HL-60/S4 (cell line): Measurements from ENCODE around the gene TTBK1.

Experiments
- in situ Hi-C: fragments of 300-500 bp; cut with MboI; formaldehyde crosslinking; loops from 2 replicates; pipeline ENCODE4 v1.14.3; 2022; ENCODE audit warnings: low sequenced_read_pairs

Gene TTBK1

GRCh38 chr6:43222418-43223059, 20.7 kb upstream of the TTBK1 start:
- in situ Hi-C loops: no loop called here

DNA sequence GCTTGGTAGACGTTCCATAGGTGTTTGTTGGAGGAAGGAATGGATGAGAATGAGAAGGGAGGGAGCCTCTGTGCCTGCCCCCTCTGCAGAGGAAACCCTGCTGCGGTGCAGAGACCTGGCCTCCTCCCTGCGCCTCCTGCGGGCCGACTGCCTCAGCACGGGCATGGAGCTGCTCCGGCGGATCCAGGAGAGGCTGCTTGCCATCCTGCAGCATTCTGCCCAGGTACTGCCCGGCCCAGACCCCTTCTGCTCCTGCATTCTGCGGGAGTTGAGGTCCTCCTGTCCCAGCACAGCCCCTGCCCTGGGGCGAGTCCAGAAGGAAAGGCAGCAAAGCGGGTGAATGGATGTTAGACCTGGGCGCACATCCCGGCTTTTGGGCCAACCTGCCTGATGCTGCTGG, 20.1 kb upstream of the TTBK1 start:
- in situ Hi-C loops: no loop called here

DNA sequence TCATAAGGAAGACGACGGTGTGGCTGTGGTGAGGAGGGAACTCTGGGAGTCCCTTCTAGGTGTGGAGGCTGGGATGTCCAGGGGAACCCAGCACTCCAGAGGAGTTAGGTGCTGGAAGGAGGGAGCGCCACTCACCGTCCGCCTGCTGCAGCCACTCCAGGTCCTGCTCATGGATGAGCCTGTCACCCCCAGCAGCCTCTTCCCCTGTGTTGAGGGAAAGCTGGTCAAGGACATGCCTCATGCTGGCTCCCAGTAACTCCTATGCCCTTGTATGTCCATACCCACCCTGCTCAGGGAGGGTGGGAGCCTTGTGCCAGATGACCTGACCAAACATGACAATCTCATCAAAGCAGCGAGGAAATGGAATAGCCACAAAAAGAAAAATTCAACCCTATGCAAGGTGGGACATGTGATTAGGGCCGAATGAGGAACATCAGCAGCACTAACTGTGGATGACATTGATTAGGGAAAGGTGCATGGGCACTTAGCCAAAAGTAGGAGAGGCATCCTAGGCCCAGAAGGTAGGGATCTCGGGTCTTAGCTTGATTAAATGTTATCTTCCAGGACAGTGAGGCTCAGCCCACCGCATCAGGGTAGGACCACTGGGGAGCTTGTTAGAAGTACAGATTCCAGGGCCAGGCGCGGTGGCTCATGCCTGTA, 17.0 kb upstream of the TTBK1 start:
- in situ Hi-C loops: no loop called here

DNA sequence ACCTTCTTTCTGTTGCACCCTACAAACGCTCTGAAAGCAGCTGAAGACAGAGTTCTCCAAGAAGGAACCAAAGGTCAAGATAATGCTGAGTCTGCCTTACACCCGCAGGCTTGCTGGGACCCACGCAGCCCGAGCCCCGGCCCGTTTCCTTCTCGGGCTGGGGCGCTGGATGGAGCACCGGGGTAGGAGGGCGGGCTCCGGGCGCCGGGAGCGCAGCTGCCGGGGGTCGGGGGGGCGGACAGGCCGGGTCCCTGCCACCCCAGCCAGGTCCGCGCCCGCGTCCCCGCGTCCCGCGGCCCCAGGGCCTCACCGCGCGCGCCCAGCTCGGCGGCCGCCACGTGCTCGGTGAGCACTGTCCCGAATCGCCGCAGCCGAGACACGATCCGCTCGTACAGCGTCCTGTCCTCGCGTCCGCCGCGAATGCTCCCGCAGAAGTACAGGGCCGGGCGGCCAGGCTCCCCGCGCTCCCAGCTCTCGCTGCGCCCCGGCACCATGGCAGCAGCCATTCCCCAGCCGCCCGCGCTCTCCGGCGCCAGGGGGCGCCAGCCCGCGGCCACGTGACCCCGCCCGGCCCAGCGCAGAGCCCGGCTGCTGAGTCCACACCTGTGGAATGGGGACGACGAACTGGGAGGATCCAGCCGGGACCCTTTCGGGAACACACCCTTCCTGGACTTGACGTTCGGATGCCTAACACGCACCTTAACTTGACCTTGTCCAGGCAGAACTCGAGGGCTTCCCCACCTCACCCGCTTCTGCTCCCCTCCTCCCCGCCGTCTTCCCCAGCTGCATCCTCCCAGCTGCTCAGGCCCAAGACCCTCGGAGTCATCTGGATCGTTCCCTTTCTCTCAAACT, 14.1 kb upstream of the TTBK1 start, which contains the start of gene DNPH1:
DNPH1 (minus strand) TSS at position 531 of the 852 bp plus-strand sequence; CDS start at position 506, 25 bp downstream.
- in situ Hi-C loops: no loop called here

GRCh38 chr6:43229803-43230620, 13.3 kb upstream of the TTBK1 start:
- in situ Hi-C loops: no loop called here

DNA sequence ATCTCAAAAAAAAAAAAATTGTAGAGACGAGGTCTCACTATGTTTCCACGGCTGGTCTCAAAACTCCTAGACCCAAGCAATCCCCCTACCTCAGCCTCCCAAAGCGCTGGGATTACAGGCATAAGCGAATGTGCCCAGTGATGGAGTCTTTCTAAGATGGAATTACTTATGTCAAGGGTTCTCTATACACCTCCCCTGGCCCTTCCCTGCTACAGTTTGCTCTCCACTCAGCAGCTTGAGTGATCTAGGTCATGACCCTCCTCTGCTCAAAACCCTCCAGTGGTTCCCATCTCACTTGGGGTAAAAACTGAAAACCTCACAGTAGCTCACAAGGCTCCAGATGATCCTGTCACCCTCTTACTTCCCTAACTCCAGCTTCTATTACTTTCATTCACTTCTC, 12.2 kb upstream of the TTBK1 start:
- in situ Hi-C loops: no loop called here

- in situ Hi-C loops: no loop called here
Observed at GRCh38 chr6:43231735-43232450, 11.4 kb upstream of the TTBK1 start.

DNA sequence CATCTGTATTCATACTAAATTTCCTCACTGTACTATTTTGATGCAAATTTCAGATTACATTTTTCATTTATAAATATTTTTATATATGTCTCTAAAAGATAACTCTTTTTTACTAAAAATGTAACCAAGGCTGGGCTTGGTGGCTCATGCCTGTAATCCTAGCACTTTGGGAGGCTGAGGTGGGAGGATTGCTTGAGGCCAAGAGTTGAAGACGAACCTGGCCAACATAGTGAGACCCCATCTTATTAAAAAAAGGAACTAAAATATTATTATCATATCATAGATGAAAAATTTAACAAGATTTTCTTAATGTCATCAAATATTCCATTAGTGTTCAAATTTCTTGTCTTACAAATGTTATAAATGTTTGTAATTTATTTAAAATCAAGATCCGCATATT, 7.4 kb upstream of the TTBK1 start:
- in situ Hi-C loops: no loop called here

GRCh38 chr6:43239054-43239453, 4.2 kb upstream of the TTBK1 start:
- in situ Hi-C loops: no loop called here

DNA sequence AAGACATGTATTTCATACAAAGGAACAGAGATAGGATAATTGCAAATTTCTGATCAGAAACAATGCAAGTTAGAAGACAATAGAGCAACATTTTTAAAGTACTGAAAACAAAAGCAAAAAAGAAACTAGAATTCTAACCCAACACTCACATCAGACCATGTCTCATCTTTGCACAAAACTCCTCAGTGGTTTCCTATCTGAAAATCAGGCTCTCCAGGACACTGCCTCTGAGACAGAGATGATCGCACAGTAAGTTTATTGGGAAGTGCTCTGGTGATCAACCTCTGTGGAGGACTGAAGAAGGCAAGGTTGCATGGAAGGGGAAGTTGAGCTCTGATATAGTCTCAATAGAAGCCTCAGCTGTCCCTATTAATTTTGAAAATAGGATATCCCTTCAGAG, 2.3 kb upstream of the TTBK1 start:
- in situ Hi-C loops: no loop called here

DNA sequence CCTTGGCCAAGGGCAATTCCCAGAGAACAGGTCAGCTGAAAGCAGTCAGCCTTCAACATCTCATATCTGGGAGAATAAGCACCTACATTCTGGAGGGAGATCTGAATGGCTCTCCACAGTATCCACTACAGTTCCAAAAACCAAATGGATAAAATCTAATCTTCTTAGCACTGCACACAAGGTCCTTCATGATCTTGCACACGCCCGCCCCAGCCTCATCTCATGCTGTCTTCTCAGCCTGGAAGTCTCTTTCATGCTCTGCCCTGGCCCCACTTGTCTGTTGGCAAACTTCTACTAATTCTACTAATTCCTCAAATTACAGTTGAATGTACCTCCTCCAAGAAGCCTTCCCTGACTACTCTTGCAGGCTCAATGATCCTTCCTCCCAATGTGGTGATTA, 1.8 kb upstream of the TTBK1 start:
- in situ Hi-C loops: no loop called here

DNA sequence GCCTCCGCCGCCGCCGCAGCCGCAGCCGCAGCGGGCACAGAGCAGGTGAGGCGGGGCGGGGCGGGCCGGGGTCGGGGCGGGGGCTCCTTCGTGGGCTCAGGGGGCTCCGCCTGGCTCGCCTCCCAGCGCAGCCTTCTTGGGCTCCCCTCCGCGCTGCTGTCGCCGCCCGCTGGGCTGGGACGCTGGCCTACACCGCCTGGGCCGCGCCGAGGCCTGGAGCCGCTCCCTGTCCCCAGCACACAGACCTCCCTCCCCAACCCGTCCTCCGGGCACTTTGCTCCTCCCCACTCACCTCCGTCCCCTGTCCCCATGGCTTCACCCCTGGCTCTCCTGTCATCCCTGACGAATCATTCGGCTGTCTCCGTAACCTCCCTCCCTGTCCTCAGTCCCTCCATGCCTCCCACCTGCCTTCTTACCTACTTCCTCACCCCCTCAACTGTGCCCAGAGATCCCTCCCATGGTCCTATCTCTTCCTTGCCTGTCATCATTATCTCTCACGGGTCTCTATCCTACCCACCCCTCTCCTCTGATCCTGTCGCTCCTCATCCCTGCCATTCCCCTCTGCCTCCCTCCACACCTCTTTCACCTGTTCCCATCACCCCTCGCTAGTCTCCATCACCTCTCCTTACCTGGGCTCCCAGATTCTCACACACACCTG, 512 bp downstream of the TTBK1 start:
- in situ Hi-C loops: no loop called here

DNA sequence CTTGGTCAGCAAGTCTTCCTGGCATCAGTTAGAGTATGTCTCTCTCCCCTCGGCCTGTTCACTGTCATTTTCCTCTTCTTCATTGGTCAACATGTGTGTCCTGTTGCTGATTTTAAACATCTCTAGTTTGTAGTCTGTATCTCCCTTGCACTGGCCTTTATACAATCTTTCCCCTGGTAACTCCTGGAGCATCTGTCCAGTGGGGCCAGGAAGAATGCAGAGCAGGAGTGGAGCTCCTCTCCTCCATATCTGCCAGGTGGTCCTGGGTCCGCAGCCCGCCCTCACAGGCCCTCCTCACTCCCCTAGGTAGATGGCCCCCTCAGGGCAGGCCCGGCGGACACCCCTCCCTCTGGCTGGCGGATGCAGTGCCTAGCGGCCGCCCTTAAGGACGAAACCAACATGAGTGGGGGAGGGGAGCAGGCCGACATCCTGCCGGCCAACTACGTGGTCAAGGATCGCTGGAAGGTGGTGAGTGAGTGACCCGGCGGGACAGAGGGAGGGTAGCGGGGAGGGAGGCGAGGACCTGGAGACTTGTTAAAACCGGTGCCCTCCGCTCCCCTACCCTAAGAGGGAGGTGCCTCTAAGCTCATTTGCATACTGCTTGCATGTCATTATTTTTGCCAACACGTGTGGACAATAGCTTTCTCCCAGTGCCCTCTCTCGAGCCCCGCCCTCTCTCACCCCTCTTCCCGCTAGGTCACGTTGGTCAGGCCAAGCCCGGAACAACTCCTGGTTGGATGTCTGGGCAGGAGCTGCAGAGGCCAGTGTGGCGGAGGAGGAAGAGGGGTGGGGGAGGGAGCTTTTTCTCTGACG, 3.2 kb downstream of the TTBK1 start:
- in situ Hi-C loops: no loop called here

GRCh38 chr6:43247114-43247999, 4.1 kb downstream of the TTBK1 start:
- in situ Hi-C loops: no loop called here

- in situ Hi-C loops: no loop called here
Observed at GRCh38 chr6:43248101-43248500, 4.8 kb downstream of the TTBK1 start.

GRCh38 chr6:43248791-43249190, 5.5 kb downstream of the TTBK1 start:
- in situ Hi-C loops: no loop called here

GRCh38 chr6:43250992-43251373, 7.7 kb downstream of the TTBK1 start:
- in situ Hi-C loops: loop anchor here (10.0 kb wide), 1 partner anchor 254 kb away; no protein-coding TSS in a partner anchor

- in situ Hi-C loops: loop anchor here (10.0 kb wide), 1 partner anchor 251 kb away; no protein-coding TSS in a partner anchor
Observed at GRCh38 chr6:43253401-43253800, 10.1 kb downstream of the TTBK1 start.
